Measurements from ENCODE around the gene PCDHGA12.

The PCDHGA12 gene

GRCh38 chr5:141440341-141440740 is 10.0 kb downstream of the PCDHGA12 start:
- no peak for DNase-seq
- Mint-ChIP-seq H3K4me1 (no peaks in the 10 kb centered on the region), H3K9me3 (peaks cover 89% of the 10 kb centered on the region), H3K27me3 (ENCODE audit: low read depth, poor library complexity) (no peaks in the 10 kb centered on the region), H3K4me3 (no peak overlapping the region), H3K36me3 (ENCODE audit: low read depth) (peaks cover 92% of the 10 kb centered on the region), H3K27ac (no peak overlapping the region)
- no peak for TF ChIP-seq CTCF (IDR thresholded peaks at IDR 0.05)

- Mint-ChIP-seq H3K9me3 (peaks cover 89% of the 10 kb centered on the region), H3K27ac (no peak overlapping the region), H3K36me3 (ENCODE audit: low read depth) (peaks cover 92% of the 10 kb centered on the region)
These were observed 11.4 kb downstream of the PCDHGA12 start for GRCh38 chr5:141441571-141442170.

GRCh38 chr5:141465351-141465750 is 35.0 kb downstream of the PCDHGA12 start:
- Mint-ChIP-seq H3K27ac (peak overlapping the region; percentile 25), H3K27me3 (ENCODE audit: low read depth, poor library complexity) (no peaks in the 10 kb centered on the region), H3K36me3 (ENCODE audit: low read depth) (peaks cover 49% of the 10 kb centered on the region), H3K4me3 (no peak overlapping the region), H3K4me1 (no peaks in the 10 kb centered on the region), H3K9me3 (peaks cover 20% of the 10 kb centered on the region)
- no peak for DNase-seq
- no peak for TF ChIP-seq CTCF (IDR thresholded peaks at IDR 0.05)

More at GRCh38 chr5:141441571-141442170, 11.4 kb downstream of the PCDHGA12 start:
- Mint-ChIP-seq H3K4me3 (no peak overlapping the region), H3K27me3 (ENCODE audit: low read depth, poor library complexity) (no peaks in the 10 kb centered on the region), H3K4me1 (no peaks in the 10 kb centered on the region)
- DNase-seq: no peak
- no peak for TF ChIP-seq CTCF (IDR thresholded peaks at IDR 0.05)

GRCh38 chr5:141475625-141476131 is 45.4 kb downstream of the PCDHGA12 start, which contains the start of gene PCDHGC3:
Gene PCDHGC3, plus strand, starts transcription at chr5:141475966. Its CDS starts 151 bp downstream, at chr5:141476117.
- Mint-ChIP-seq H3K36me3 (ENCODE audit: low read depth) (peaks cover 79% of the 10 kb centered on the region), H3K4me1 (peaks cover 47% of the 10 kb centered on the region), H3K27ac (peak within 1 kb of the TSS; percentile 99), H3K9me3 (peaks cover 53% of the 10 kb centered on the region), H3K4me3 (peak within 1 kb of the TSS; percentile 94), H3K27me3 (ENCODE audit: low read depth, poor library complexity) (peaks cover 1% of the 10 kb centered on the region)
- no peak for TF ChIP-seq CTCF (IDR thresholded peaks at IDR 0.05)
- DNase-seq: peak; percentile 69

GRCh38 chr5:141476132-141476911 is 46.0 kb downstream of the PCDHGA12 start:
- H3K27ac Mint-ChIP-seq: peak overlapping the region; percentile 99
- peaks cover 3% of the 10 kb centered on the region for H3K27me3 Mint-ChIP-seq (ENCODE audit: low read depth, poor library complexity)
- H3K9me3 Mint-ChIP-seq: peaks cover 55% of the 10 kb centered on the region
- H3K4me1 Mint-ChIP-seq: peaks cover 52% of the 10 kb centered on the region
- H3K4me3 Mint-ChIP-seq: peak overlapping the region; percentile 94
- H3K36me3 Mint-ChIP-seq (ENCODE audit: low read depth): peaks cover 84% of the 10 kb centered on the region
- DNase-seq: peak; percentile 31
- TF ChIP-seq CTCF (IDR thresholded peaks at IDR 0.05): no peak

Data from nephron progenitor cell (in vitro differentiated cells).